HepG2 (cell line): Measurements from ENCODE around the gene PRR5L.

Experiments
- HDAC1 ChIP-seq: sonication (generic); formaldehyde crosslinking; IDR thresholded peaks from 2 replicates; pipeline ENCODE4 v1.5.1; 2020; ENCODE audit warnings: mild to moderate bottlenecking, missing genetic modification reagents
- ZNF124 ChIP-seq: sonication (generic); formaldehyde crosslinking; IDR thresholded peaks from 2 replicates; pipeline ENCODE4 v1.4.0; 2020; ENCODE audit warnings: missing genetic modification reagents
- ZNF337 ChIP-seq: sonication (generic); formaldehyde crosslinking; IDR thresholded peaks from 2 replicates; pipeline ENCODE4 v1.5.1; 2020; ENCODE audit warnings: missing genetic modification reagents, low read depth, mild to moderate bottlenecking, borderline replicate concordance
- TF ChIP-seq, protein P1 (sequence below): sonication (generic); formaldehyde crosslinking; IDR thresholded peaks from 2 replicates; pipeline ENCODE4 v1.8.1; 2023; ENCODE audit warnings: mild to moderate bottlenecking, missing genetic modification reagents
- TF ChIP-seq, protein P2 (sequence below): sonication (generic); formaldehyde crosslinking; IDR thresholded peaks from 2 replicates; pipeline ENCODE4 v1.8.1; 2023; ENCODE audit warnings: mild to moderate bottlenecking, inconsistent platforms, moderate library complexity, missing genetic modification reagents, borderline replicate concordance

DNA sequence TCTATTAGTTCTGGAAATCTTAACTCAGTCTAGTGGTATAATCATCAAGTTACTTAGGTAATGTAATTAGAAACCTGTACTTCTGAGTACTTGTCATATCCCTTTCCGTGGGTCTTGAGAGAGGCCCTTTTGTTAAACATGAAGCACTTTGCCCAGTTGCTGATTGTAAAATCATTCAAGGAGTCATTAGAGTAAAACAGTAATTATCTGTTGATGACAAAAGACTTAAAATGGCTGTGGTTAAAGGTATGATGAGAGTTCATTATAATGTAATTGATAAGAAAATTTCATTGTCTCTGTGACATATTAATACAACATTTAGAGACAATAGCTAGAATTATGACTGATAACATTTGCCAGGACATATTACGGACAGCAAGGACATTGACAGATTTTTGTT, 34.3 kb downstream of the PRR5L start:
- TF ChIP-seq HDAC1 (CRISPR knock-in tag) (no peak), ZNF124 (no peak), ZNF337 (no peak)
- TF ChIP-seq, protein P1, sequence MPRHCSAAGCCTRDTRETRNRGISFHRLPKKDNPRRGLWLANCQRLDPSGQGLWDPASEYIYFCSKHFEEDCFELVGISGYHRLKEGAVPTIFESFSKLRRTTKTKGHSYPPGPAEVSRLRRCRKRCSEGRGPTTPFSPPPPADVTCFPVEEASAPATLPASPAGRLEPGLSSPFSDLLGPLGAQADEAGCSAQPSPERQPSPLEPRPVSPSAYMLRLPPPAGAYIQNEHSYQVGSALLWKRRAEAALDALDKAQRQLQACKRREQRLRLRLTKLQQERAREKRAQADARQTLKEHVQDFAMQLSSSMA (CRISPR knock-in tag): no peak
- TF ChIP-seq, protein P2, sequence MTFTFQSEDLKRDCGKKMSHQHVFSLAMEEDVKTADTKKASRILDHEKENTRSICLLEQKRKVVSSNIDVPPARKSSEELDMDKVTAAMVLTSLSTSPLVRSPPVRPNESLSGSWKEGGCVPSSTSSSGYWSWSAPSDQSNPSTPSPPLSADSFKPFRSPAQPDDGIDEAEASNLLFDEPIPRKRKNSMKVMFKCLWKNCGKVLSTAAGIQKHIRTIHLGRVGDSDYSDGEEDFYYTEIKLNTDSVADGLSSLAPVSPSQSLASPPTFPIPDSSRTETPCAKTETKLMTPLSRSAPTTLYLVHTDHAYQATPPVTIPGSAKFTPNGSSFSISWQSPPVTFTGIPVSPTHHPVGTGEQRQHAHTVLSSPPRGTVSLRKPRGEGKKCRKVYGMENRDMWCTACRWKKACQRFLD (CRISPR knock-in tag): no peak
